Ramos (cell line): Measurements from ENCODE around the gene TIPIN.
"Not testable (repeated sequence)": the region's sequence is repeated elsewhere in the genome, so short reads cannot be mapped to it uniquely, and the experiment has no call there.

Experiments used
- in situ Hi-C: fragments of 300-500 bp; cut with MboI; formaldehyde crosslinking; loops from one replicate; pipeline ENCODE4 v1.14.3; 2022; ENCODE audit warnings: low sequenced_read_pairs; ENCODE audit not compliant: unreplicated experiment

TIPIN gene

GRCh38 chr15:66386204-66387123 is 30.0 kb upstream of the TIPIN start, which contains the start of gene MAP2K1:
Gene MAP2K1 (plus strand): TSS chr15:66386912. CDS start chr15:66387348, 436 bp downstream.
- in situ Hi-C loops: no loop called here

GRCh38 chr15:66381376-66381775 is 24.9 kb upstream of the TIPIN start:
- in situ Hi-C loops: not testable (repeated sequence)

GRCh38 chr15:66378814-66379430 is 22.4 kb upstream of the TIPIN start:
- in situ Hi-C loops: no loop called here

- in situ Hi-C loops: no loop called here
Observed at GRCh38 chr15:66374179-66374578, 17.7 kb upstream of the TIPIN start.

GRCh38 chr15:66369773-66370651 is 13.5 kb upstream of the TIPIN start:
- in situ Hi-C loops: no loop called here

GRCh38 chr15:66364944-66365528 is 8.6 kb upstream of the TIPIN start:
- in situ Hi-C loops: no loop called here

- in situ Hi-C loops: no loop called here
Observed at GRCh38 chr15:66362776-66363175, 6.3 kb upstream of the TIPIN start.

GRCh38 chr15:66361745-66362460 is 5.4 kb upstream of the TIPIN start:
- in situ Hi-C loops: not testable (repeated sequence)

- in situ Hi-C loops: loop anchor here (10.0 kb wide), 1 partner anchor 135 kb away; the partner anchor contains the start of gene SNAPC5
Observed at GRCh38 chr15:66359740-66360139, 3.3 kb upstream of the TIPIN start.

GRCh38 chr15:66356077-66356358 is 467 bp downstream of the TIPIN start:
- in situ Hi-C loops: loop anchor here (10.0 kb wide), 1 partner anchor 139 kb away; the partner anchor contains the start of gene SNAPC5

GRCh38 chr15:66348530-66348929 is 8.0 kb downstream of the TIPIN start:
- in situ Hi-C loops: not testable (repeated sequence)

GRCh38 chr15:66328771-66329170 is 27.7 kb downstream of the TIPIN start:
- in situ Hi-C loops: no loop called here

- in situ Hi-C loops: no loop called here
Observed at GRCh38 chr15:66327736-66328135, 28.7 kb downstream of the TIPIN start.

GRCh38 chr15:66326051-66326450 is 30.4 kb downstream of the TIPIN start:
- in situ Hi-C loops: no loop called here

GRCh38 chr15:66323312-66323928 is 33.1 kb downstream of the TIPIN start:
- in situ Hi-C loops: no loop called here

- in situ Hi-C loops: no loop called here
Observed at GRCh38 chr15:66312144-66312543, 44.3 kb downstream of the TIPIN start.

GRCh38 chr15:66310786-66311185 is 45.7 kb downstream of the TIPIN start:
- in situ Hi-C loops: no loop called here

GRCh38 chr15:66309828-66310227 is 46.7 kb downstream of the TIPIN start:
- in situ Hi-C loops: no loop called here

GRCh38 chr15:66308531-66308930 is 48.0 kb downstream of the TIPIN start:
- in situ Hi-C loops: no loop called here
